Urothelium cell line (cell line): ENCODE data around the gene DHX40.
A peak's percentile ranks its signal among the peaks of the same experiment; 100 is the strongest.
"Not testable (repeated sequence)": the region's sequence is repeated elsewhere in the genome, so short reads cannot be mapped to it uniquely, and the experiment has no call there.

Experiments
- DNase-seq: peaks from one replicate; pipeline ENCODE4 v3.0.0; 2011; ENCODE audit warnings: low spot score, mixed read lengths
- FAIRE-seq: peaks from 2 replicates; lab custom pipeline; 2011; peaks lifted over from hg19 to GRCh38; lab: Jason Lieb, UNC

Gene DHX40

DNA sequence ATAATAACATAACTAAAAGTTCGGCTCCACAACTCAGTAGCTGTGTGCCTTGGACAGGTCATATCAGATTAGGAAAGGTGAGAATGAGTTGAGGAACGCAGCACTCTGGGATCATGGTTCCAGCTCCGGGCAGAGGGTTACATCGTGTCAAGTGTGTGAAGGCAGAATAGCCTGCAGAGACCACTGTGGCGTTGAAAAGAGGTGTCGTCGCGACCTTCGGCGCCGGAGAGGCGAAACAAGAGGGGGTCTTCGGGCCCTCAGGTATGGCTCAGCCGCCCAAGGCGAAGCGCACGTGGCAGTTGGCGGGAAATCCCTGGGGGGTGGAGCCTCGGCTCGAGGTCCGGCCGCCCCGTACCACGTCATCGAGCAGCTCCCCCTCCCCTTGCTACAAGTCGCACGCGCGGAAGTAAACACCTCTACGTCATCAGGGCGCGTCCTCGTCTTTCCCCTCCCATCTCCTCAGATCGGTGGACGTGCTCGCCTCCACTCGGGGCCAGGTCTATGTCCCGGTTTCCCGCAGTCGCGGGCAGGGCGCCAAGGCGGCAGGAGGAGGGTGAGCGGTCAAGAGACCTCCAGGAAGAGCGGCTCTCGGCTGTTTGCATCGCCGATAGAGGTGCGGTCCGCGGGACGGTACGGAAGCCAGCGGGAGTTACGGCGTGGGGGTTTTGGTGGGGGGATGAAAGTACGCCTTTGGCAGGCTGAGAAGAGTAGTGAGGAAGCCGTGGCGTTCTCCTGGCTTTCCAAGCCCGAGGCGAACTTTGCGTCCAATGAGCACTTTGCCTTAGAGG, at the start of gene DHX40:
TSS of gene DHX40 (plus strand) at position 440 of the 788 bp plus-strand sequence. CDS start at position 502, 62 bp downstream.
- FAIRE-seq (peak; percentile 99), DNase-seq (peak; percentile 100)

GRCh38 chr17:59516451-59516850, 49.0 kb upstream of the DHX40 start:
- DNase-seq, result no peak
- FAIRE-seq, result peak; percentile 30

DNA sequence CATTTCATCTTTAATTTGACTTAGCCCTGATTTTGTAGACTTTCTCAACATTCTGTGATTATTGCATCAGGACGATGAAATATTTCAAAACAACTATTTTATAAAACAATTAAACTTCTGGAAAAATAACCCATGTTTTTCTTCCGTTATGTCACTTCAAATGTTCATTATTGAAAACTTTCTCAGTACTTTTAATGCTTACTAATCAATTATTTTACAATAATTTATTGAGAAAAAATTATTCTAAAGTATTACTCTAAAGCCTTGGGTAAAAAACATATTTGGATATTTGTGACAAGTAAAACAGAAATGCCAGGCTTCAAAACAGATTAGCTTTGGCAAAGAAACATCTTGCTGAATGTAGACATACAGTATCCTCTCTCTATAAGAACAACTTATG, 46.3 kb upstream of the DHX40 start:
- DNase-seq (no peak), FAIRE-seq (no peak)

DNA sequence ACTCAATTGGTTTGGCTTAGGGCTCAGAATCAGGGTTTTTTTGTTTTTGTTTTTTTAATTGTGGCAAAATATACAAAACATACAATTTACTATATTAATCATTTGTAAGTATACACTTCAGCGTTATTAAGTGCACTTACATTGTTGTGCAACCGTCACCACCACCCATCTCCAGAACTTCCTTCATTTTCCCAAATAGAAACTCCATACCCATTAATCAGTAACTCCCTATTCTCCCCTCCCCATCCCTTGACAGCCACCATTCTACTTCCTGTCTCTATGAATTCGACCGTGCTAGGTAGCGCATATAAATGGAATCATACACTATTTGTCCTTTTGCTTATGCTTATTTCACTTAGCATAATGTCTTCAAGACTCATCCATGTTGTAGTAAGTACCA, 45.2 kb upstream of the DHX40 start:
- DNase-seq (no peak), FAIRE-seq (no peak)

- FAIRE-seq (peak; percentile 97), DNase-seq (peak; percentile 97)
These were observed 43.8 kb upstream of the DHX40 start for GRCh38 chr17:59521465-59522126.

GRCh38 chr17:59524930-59525329, 40.5 kb upstream of the DHX40 start:
- DNase-seq, FAIRE-seq: not testable (repeated sequence)

DNA sequence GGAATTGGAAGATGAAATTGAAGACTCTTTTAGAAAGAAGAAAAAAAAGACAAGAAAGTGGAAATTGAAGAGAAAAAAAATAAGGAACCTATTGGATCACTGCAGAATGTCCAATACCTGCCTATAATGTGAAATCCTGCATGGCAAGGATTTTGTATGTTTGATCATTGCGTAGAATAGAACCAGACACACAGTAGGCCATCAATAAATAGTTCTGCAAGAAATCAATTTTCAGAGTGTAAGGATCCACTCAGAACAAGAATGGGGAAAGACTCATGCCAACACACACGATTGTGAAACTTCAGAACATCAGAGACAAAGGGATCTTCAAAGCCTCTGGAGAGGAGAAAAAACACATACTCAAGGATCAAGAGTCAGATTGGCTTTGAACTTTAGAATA, 39.7 kb upstream of the DHX40 start:
- peak; percentile 23 for FAIRE-seq
- no peak for DNase-seq

- DNase-seq (no peak), FAIRE-seq (peak; percentile 93)
These were observed 39.0 kb upstream of the DHX40 start for GRCh38 chr17:59526451-59526850.

- DNase-seq (no peak), FAIRE-seq (peak; percentile 56)
These were observed 38.0 kb upstream of the DHX40 start for GRCh38 chr17:59527325-59527917.

GRCh38 chr17:59527931-59528330, 37.5 kb upstream of the DHX40 start:
- FAIRE-seq (no peak), DNase-seq (no peak)

DNA sequence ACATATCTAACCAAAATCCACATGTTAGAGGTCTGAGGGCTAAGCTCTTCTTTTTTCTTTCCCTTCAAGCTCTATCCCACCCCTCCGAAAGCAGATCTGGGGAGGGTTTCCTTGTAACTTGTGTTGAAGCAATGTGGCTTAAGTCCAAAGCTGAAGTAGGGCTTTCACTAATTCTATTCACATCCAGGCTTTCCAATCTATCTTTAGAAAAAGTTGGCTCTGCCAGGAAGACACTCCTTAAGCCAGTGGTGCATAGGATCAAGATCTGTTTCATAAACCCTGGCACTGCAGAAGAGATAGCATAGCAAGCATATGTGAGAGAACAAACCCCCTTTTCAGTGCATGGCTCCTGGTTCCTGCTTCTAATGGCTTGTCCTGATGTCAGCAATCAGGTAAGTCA, 34.9 kb upstream of the DHX40 start:
- FAIRE-seq, result no peak
- no peak for DNase-seq

DNA sequence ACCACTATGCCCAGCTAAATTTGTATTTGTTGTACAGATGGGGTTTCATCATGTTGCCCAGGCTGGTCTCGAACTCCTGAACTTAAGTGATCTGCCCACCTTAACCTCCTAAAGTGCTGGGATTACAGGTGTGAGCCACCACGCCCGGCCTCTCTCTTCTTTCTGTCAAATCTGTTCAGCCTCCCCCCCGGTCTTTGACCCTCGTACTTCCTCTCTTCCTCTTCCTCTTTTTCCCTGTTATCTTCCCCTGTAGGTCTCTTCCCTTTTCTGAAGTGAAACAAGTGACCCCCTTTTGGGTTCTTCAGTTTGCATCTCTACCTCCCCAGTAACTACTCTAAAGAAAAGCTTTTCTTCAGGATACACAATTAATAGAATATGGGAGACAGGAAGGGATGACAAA, 31.7 kb upstream of the DHX40 start:
- no peak for DNase-seq
- FAIRE-seq, result no peak

GRCh38 chr17:59534583-59534982, 30.8 kb upstream of the DHX40 start:
- no peak for FAIRE-seq
- peak; percentile 59 for DNase-seq

DNA sequence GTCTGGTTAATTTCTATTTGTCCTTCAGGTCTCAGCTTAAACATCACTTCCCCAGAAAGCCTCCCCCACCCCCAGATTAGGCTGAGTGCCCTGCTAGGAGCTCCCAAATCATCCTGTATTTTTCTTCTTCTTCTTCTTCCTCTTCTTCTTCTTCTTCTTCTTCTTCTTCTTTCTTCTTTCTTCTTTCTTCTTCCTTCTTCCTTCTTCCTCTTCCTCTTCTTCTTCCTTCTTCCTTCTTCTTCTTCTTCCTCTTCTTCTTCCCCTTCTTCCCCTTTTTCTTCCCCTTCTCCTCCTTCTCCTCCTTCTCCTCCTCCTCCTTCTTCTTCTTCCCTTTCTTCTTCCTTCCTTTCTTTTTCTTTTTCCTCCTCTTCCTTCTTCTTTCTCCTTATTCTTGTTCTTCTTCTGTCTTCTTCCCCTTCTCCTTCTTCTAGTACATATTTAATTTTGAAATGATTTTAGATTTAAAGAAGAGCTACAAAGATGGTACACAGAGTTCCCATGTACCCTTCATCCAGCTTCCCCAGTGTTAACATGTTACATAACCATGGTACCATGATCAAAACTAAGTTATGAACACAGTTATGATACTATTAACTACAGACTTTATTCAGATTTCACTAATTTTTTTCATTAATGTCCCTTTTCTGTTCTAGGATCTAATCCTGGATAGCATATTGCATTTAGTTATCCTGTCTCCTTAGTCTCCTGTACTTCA, 27.1 kb upstream of the DHX40 start:
- FAIRE-seq, result no peak
- DNase-seq, result no peak

GRCh38 chr17:59542960-59543635, 22.3 kb upstream of the DHX40 start:
- peak; percentile 62 for FAIRE-seq

GRCh38 chr17:59545942-59546341, 19.5 kb upstream of the DHX40 start:
- no peak for DNase-seq
- no peak for FAIRE-seq

More at GRCh38 chr17:59542960-59543635, 22.3 kb upstream of the DHX40 start:
- no peak for DNase-seq

DNA sequence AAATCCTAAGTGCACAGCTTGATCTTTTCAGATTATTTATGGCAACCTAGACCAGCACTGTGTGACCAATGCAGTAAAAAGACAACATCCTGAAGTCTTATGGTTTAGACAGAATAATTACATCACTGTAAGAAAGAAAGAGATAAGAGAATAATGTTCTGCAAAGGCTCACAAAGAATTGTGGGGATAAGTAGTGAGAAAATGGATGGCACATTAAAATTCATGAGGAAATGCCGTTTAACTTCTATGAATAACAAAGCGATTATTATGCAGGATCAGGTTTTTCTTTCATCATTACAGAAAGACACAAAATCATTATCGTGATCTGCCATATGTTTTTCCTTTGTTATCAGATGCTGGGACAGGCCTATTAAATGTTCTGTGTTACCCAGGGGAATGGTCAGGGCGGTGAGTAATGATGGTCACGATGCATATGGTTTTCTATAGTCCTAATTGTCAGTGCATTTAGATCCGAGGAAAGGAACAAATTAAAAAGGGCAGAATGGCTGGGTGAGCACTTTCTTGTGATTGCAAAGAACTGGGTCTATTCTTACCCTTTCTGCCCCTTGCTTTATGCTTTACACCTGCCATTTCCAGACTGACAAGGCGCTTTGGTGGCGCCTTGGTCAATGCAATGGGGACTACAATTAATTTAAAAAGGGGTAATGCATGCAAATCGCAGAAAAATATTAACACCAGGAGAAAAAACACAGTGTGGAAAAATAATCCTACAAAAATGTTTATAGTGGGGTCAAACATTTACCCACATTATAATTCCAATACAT, 18.1 kb upstream of the DHX40 start:
- no peak for DNase-seq
- peak; percentile 83 for FAIRE-seq

GRCh38 chr17:59548985-59549384, 16.4 kb upstream of the DHX40 start:
- DNase-seq, result not testable (repeated sequence)
- peak; percentile 30 for FAIRE-seq

GRCh38 chr17:59550703-59551102, 14.7 kb upstream of the DHX40 start:
- FAIRE-seq (no peak), DNase-seq (no peak)

DNA sequence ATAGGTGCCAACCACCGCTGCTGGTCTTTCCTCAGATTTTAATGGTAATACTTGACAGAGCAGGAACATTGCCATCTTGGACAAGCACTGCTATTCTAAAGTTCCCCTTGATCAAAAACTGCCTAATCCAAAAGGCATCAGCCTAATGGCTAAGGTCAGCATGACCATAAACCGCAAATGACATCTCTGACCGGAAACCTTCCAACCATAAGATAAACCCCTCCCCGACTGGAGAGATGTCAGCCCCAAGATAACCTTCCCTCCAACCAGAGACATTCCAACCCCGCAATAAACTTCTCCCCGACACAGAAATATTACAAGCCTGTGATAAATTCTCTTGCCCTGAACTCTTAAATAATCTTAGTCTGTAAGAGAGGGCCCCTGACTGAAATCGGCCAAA, 7.4 kb upstream of the DHX40 start:
- DNase-seq (no peak), FAIRE-seq (peak; percentile 91)
